HepG2 (cell line): ENCODE measurements around the gene GPAT3. TPM values are rescaled to one million over a fixed set of nuclear protein-coding genes. Genes with fewer than 3 reads are reported as not detected.

Source experiments
- CBX2 ChIP-seq, 2 experiments: fragments of 200-600 bp in 1 of 2; sonication (generic); formaldehyde crosslinking in 1 of 2; IDR thresholded peaks; 2 replicates each; pipeline versions ENCODE4 v1.7.0 to v1.8.1; 2018 to 2022; ENCODE audit warnings: low read depth in 2 of 2, low read length in 1 of 2, mild to moderate bottlenecking in 1 of 2, missing genetic modification reagents in 1 of 2
- CEBPB ChIP-seq: IDR thresholded peaks from 2 replicates; pipeline ENCODE4 v1.6.1; 2011; ENCODE audit warnings: low read depth, low read length, improper control_type of control experiment, borderline replicate concordance
- EED ChIP-seq: sonication (generic); formaldehyde crosslinking; IDR thresholded peaks from 2 replicates; pipeline ENCODE4 v1.5.0; 2020; ENCODE audit warnings: mild to moderate bottlenecking, missing genetic modification reagents
- GFI1 ChIP-seq: sonication (generic); formaldehyde crosslinking; IDR thresholded peaks from 2 replicates; pipeline ENCODE4 v1.5.0; 2020; ENCODE audit warnings: missing genetic modification reagents, mild to moderate bottlenecking, borderline replicate concordance
- HNRNPL ChIP-seq: fragments of 200-400 bp; formaldehyde crosslinking; IDR thresholded peaks from 2 replicates; pipeline ENCODE4 v1.6.1; 2017; ENCODE audit warnings: mild to moderate bottlenecking, low read depth, low read length
- NFYB ChIP-seq: sonication (generic); formaldehyde crosslinking; IDR thresholded peaks from 2 replicates; pipeline ENCODE4 v1.4.0; 2020; ENCODE audit warnings: missing genetic modification reagents
- SCMH1 ChIP-seq: sonication (generic); formaldehyde crosslinking; IDR thresholded peaks from 2 replicates; pipeline ENCODE4 v1.9.0; 2021; ENCODE audit warnings: missing genetic modification reagents, mild to moderate bottlenecking, borderline replicate concordance
- SP5 ChIP-seq: IDR thresholded peaks from 2 replicates; pipeline ENCODE4 v1.6.1; 2016; ENCODE audit warnings: low read depth, borderline replicate concordance
- SPEN ChIP-seq: sonication (generic); formaldehyde crosslinking; IDR thresholded peaks from 2 replicates; pipeline ENCODE4 v1.5.1; 2020; ENCODE audit warnings: low read depth, mild to moderate bottlenecking, missing genetic modification reagents
- SRY ChIP-seq: sonication (generic); formaldehyde crosslinking; IDR thresholded peaks from 2 replicates; pipeline ENCODE4 v1.8.0; 2022; ENCODE audit warnings: mild to moderate bottlenecking, missing genetic modification reagents
- TAF15 ChIP-seq: fragments of 200-400 bp; formaldehyde crosslinking; IDR thresholded peaks from one replicate; pipeline ENCODE4 v1.6.1; 2018; ENCODE audit warnings: mild to moderate bottlenecking, low read depth, low read length; ENCODE audit not compliant: poor library complexity, severe bottlenecking
- TFE3 ChIP-seq: IDR thresholded peaks from 2 replicates; pipeline ENCODE4 v1.6.1; 2016
- ZBTB25 ChIP-seq: IDR thresholded peaks from 2 replicates; pipeline ENCODE4 v1.6.1; 2018; ENCODE audit warnings: missing genetic modification reagents
- ZBTB49 ChIP-seq: sonication (generic); formaldehyde crosslinking; IDR thresholded peaks from 2 replicates; pipeline ENCODE4 v1.4.0; 2020; ENCODE audit warnings: missing genetic modification reagents, borderline replicate concordance
- ZFP62 ChIP-seq: sonication (generic); formaldehyde crosslinking; IDR thresholded peaks from 2 replicates; pipeline ENCODE4 v1.4.0; 2020; ENCODE audit warnings: missing genetic modification reagents
- ZNF256 ChIP-seq: sonication (generic); formaldehyde crosslinking; conservative IDR thresholded peaks from 2 replicates; pipeline ENCODE4 v1.4.0; 2020; ENCODE audit warnings: missing genetic modification reagents
- ZNF263 ChIP-seq: sonication (generic); formaldehyde crosslinking; IDR thresholded peaks from 2 replicates; pipeline ENCODE4 v1.4.0; 2020; ENCODE audit warnings: missing genetic modification reagents
- ZNF564 ChIP-seq: sonication (generic); formaldehyde crosslinking; IDR thresholded peaks from 2 replicates; pipeline ENCODE4 v1.8.1; 2023; ENCODE audit warnings: mild to moderate bottlenecking, missing genetic modification reagents
- polyA plus RNA-seq, 8 experiments: library from polyadenylated mRNA; depleted of rRNA in 3 of 8; stranded (reverse) in 7 of 8; unstranded in 1 of 8; fragments of >200 nt; fragmentation: Illumina TruSeq in 4 of 8; extraction: Trizol in 4 of 8; gene quantifications; 2 replicates each; pipeline versions ENCODE4 v1.2.1 to v1.2.3, GENCODE V29; 2011 to 2016; ENCODE audit warnings: low read depth in 4 of 8, missing spikeins in 1 of 8, mixed read lengths in 1 of 8; ENCODE audit not compliant: insufficient read depth in 1 of 8
- total RNA-seq, 5 experiments: library from RNA; depleted of rRNA; stranded (reverse); fragments of >200 nt; fragmentation: Illumina TruSeq; extraction: Trizol; gene quantifications; 2 replicates each; pipeline ENCODE4 v1.2.3, GENCODE V29; 2016; ENCODE audit warnings: low read depth in 1 of 5
- TF ChIP-seq, protein P1 (sequence below): sonication (generic); formaldehyde crosslinking; IDR thresholded peaks from 2 replicates; pipeline ENCODE4 v1.9.0; 2021; ENCODE audit warnings: missing genetic modification reagents, borderline replicate concordance
- TF ChIP-seq, protein P2 (sequence below): sonication (generic); formaldehyde crosslinking; IDR thresholded peaks from 2 replicates; pipeline ENCODE4 v1.9.0; 2021; ENCODE audit warnings: missing genetic modification reagents, mild to moderate bottlenecking, borderline replicate concordance

GPAT3 gene
- total and polyA plus RNA-seq, 2 of the 13 experiments (the other 11 are each of a cell fraction or from before 2014, with no cell fraction given): 2.4 to 2.6 TPM

DNA sequence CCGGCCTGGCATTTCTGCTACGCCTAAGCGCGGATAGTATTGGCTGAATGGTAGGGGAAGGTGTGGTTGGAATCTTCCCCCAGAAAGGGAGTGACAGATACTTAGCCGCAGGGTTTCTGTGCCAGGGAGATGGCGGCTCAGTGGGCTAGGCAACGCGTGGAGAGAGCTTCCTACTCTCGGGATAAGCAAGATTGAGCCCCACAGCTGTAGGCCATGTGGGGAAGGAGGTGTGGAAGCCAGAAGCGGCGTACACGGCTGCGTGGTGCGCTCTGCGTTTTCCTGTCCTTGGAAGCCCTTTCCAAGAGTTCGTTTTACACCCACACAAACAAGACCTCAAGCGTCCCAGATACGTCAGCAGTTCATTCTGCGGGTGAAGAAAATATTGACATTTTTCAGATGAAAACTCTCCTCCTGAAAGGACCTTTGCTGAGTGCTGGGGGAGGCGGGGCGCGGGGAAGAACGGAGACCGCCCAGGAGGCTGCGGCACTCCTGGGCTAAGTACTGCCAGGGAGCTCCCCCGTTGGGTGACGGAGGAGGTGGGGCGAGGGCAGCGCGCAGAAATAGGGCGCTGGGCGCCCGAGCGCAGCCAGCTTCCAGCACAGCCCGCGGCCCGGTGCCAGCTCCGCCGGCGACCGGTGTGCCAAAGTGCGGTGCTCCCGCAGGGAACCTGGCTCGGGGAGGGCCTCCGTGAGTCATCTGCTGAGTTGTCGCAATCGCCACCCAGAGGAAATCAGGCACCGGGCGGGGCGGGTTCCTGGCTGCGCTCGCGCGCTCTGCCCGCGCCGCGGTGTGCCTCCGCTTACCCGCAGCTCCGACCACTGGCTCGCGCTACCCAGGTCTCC lies at the start of gene GPAT3 (continued):
- TF ChIP-seq GFI1 (CRISPR knock-in tag): no peak
- TF ChIP-seq ZNF564: no peak
- TF ChIP-seq, protein P1, sequence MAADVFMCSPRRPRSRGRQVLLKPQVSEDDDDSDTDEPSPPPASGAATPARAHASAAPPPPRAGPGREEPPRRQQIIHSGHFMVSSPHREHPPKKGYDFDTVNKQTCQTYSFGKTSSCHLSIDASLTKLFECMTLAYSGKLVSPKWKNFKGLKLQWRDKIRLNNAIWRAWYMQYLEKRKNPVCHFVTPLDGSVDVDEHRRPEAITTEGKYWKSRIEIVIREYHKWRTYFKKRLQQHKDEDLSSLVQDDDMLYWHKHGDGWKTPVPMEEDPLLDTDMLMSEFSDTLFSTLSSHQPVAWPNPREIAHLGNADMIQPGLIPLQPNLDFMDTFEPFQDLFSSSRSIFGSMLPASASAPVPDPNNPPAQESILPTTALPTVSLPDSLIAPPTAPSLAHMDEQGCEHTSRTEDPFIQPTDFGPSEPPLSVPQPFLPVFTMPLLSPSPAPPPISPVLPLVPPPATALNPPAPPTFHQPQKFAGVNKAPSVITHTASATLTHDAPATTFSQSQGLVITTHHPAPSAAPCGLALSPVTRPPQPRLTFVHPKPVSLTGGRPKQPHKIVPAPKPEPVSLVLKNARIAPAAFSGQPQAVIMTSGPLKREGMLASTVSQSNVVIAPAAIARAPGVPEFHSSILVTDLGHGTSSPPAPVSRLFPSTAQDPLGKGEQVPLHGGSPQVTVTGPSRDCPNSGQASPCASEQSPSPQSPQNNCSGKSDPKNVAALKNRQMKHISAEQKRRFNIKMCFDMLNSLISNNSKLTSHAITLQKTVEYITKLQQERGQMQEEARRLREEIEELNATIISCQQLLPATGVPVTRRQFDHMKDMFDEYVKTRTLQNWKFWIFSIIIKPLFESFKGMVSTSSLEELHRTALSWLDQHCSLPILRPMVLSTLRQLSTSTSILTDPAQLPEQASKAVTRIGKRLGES (CRISPR knock-in tag): no peak
- TF ChIP-seq CEBPB: peak; percentile 94
- peak; percentile 37; the same call in 1 of the 2 replicates for TF ChIP-seq SPEN (CRISPR knock-in tag)
- no peak for TF ChIP-seq EED (CRISPR knock-in tag)
- TF ChIP-seq SRY (CRISPR knock-in tag): no peak
- TF ChIP-seq TAF15: no peak
- peak; percentile 26; the same call in 1 of the 2 replicates for TF ChIP-seq SP5 (CRISPR knock-in tag)
- TF ChIP-seq, protein P2, sequence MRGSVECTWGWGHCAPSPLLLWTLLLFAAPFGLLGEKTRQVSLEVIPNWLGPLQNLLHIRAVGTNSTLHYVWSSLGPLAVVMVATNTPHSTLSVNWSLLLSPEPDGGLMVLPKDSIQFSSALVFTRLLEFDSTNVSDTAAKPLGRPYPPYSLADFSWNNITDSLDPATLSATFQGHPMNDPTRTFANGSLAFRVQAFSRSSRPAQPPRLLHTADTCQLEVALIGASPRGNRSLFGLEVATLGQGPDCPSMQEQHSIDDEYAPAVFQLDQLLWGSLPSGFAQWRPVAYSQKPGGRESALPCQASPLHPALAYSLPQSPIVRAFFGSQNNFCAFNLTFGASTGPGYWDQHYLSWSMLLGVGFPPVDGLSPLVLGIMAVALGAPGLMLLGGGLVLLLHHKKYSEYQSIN (CRISPR knock-in tag): no peak
- TF ChIP-seq ZNF256 (CRISPR knock-in tag): no peak
- no peak for TF ChIP-seq ZBTB49 (CRISPR knock-in tag)
- peak; percentile 96 for TF ChIP-seq ZNF263 (CRISPR knock-in tag)
- no peak for TF ChIP-seq CBX2 (IDR thresholded peaks at IDR 0.05; ENCODE audit: low read depth, low read length)
- no peak for TF ChIP-seq CBX2 (CRISPR knock-in tag; IDR thresholded peaks at IDR 0.05; ENCODE audit: low read depth)
- TF ChIP-seq HNRNPL: peak; percentile 53; the same call in 1 of the 2 replicates
- TF ChIP-seq NFYB: no peak
- no peak for TF ChIP-seq TFE3
- no peak for TF ChIP-seq ZFP62 (CRISPR knock-in tag)
- no peak for TF ChIP-seq SCMH1 (CRISPR knock-in tag)
- no peak for TF ChIP-seq ZBTB25 (CRISPR knock-in tag)
